ENCODE measurements around the gene BCL2.

The BCL2 gene

GRCh38 chr18:63185984-63186383 lies 133.6 kb downstream of the BCL2 start:
- TF ChIP-seq ZFP3 (CRISPR knock-in tag; IDR thresholded peaks at IDR 0.05) (no peak), ISL1 (CRISPR knock-in tag; IDR thresholded peaks at IDR 0.05) (no peak), GLIS3 (CRISPR knock-in tag; IDR thresholded peaks at IDR 0.05) (no peak), CSDC2 (CRISPR knock-in tag; IDR thresholded peaks at IDR 0.05) (no peak), CSRNP3 (CRISPR knock-in tag; IDR thresholded peaks at IDR 0.05) (no peak), TOX (CRISPR knock-in tag; IDR thresholded peaks at IDR 0.05; ENCODE audit: borderline replicate concordance) (no peak), ESRRG (CRISPR knock-in tag; IDR thresholded peaks at IDR 0.05) (no peak), ZC3H10 (CRISPR knock-in tag; IDR thresholded peaks at IDR 0.05) (no peak), TSHZ2 (CRISPR knock-in tag; IDR thresholded peaks at IDR 0.05) (no peak), ZFP30 (CRISPR knock-in tag; IDR thresholded peaks at IDR 0.05) (no peak), PPARA (CRISPR knock-in tag; IDR thresholded peaks at IDR 0.05; ENCODE audit: borderline replicate concordance) (no peak), CREB5 (CRISPR knock-in tag; IDR thresholded peaks at IDR 0.05; ENCODE audit: low read depth) (no peak), OSR1 (CRISPR knock-in tag; IDR thresholded peaks at IDR 0.05) (no peak), ZNF565 (CRISPR knock-in tag; conservative IDR thresholded peaks at IDR 0.05; ENCODE audit: low read depth) (no peak), RARB (CRISPR knock-in tag; IDR thresholded peaks at IDR 0.05) (no peak)
- no peak for ATAC-seq

- TF ChIP-seq RARB (CRISPR knock-in tag; IDR thresholded peaks at IDR 0.05) (no peak), ZFP30 (CRISPR knock-in tag; IDR thresholded peaks at IDR 0.05) (no peak), PATZ1 (CRISPR knock-in tag; IDR thresholded peaks at IDR 0.05; ENCODE audit: borderline replicate concordance) (no peak), BACH2 (CRISPR knock-in tag; IDR thresholded peaks at IDR 0.05; ENCODE audit: borderline replicate concordance) (no peak), TOX (CRISPR knock-in tag; IDR thresholded peaks at IDR 0.05; ENCODE audit: borderline replicate concordance) (no peak), PPARA (CRISPR knock-in tag; IDR thresholded peaks at IDR 0.05; ENCODE audit: borderline replicate concordance) (no peak), ISL1 (CRISPR knock-in tag; IDR thresholded peaks at IDR 0.05) (no peak)
- no peak for ATAC-seq
Observed at GRCh38 chr18:63183952-63184770, 135.4 kb downstream of the BCL2 start.

- no peak for TF ChIP-seq ZFP30 (CRISPR knock-in tag; IDR thresholded peaks at IDR 0.05)
- TF ChIP-seq ZC3H10 (CRISPR knock-in tag; IDR thresholded peaks at IDR 0.05): no peak
- no peak for TF ChIP-seq GLIS3 (CRISPR knock-in tag; IDR thresholded peaks at IDR 0.05)
- no peak for TF ChIP-seq ZFP3 (CRISPR knock-in tag; IDR thresholded peaks at IDR 0.05)
- TF ChIP-seq TOX (CRISPR knock-in tag; IDR thresholded peaks at IDR 0.05; ENCODE audit: borderline replicate concordance): no peak
- no peak for TF ChIP-seq BACH2 (CRISPR knock-in tag; IDR thresholded peaks at IDR 0.05; ENCODE audit: borderline replicate concordance)
- ATAC-seq: no peak
Observed at GRCh38 chr18:63183378-63183777, 136.2 kb downstream of the BCL2 start.

GRCh38 chr18:63182861-63183260 lies 136.7 kb downstream of the BCL2 start:
- no peak for TF ChIP-seq TCF4 (CRISPR knock-in tag; IDR thresholded peaks at IDR 0.05; ENCODE audit: borderline replicate concordance)
- TF ChIP-seq ISL1 (CRISPR knock-in tag; IDR thresholded peaks at IDR 0.05): no peak
- TF ChIP-seq ZNF8 (CRISPR knock-in tag; IDR thresholded peaks at IDR 0.05): no peak
- TF ChIP-seq ZNF70 (CRISPR knock-in tag; IDR thresholded peaks at IDR 0.05): no peak
- TF ChIP-seq CSRNP3 (CRISPR knock-in tag; IDR thresholded peaks at IDR 0.05): no peak
- TF ChIP-seq ZC3H10 (CRISPR knock-in tag; IDR thresholded peaks at IDR 0.05): no peak
- TF ChIP-seq CREB5 (CRISPR knock-in tag; IDR thresholded peaks at IDR 0.05; ENCODE audit: low read depth): no peak
- no peak for TF ChIP-seq CSDC2 (CRISPR knock-in tag; IDR thresholded peaks at IDR 0.05)
- no peak for TF ChIP-seq SNAI2 (CRISPR knock-in tag; IDR thresholded peaks at IDR 0.05)
- no peak for TF ChIP-seq TOX (CRISPR knock-in tag; IDR thresholded peaks at IDR 0.05; ENCODE audit: borderline replicate concordance)
- ATAC-seq: no peak

All from SK-N-SH treated with all-trans-retinoic acid at 6 μM for 48 hours (cell line).